Right lobe of liver (tissue), 4 donors: Measurements from ENCODE around the gene DLG1.

Experiments
- POLR2A ChIP-seq: fragments of 450-650 bp; IDR thresholded peaks from one replicate; pipeline ENCODE4 v1.6.1; 2017; ENCODE audit warnings: antibody characterized with exemption, mild to moderate bottlenecking
- TF ChIP-seq, protein P1 (sequence below), 4 donors: fragments of 200-600 bp in 3 of 4; fragments of 450-650 bp in 1 of 4; IDR thresholded peaks; one replicate each; pipeline versions ENCODE4 v1.5.1 to v1.8.0; 2016 to 2022; ENCODE audit warnings: antibody characterized with exemption in 4 of 4, mild to moderate bottlenecking in 2 of 4
- donor health status: DM: no; HTN: no; CAD: no.
- donor health status: DM: no; HTN: no; CAD: no.
- donor health status: DM: no; HTN: yes; CAD: no.

DNA sequence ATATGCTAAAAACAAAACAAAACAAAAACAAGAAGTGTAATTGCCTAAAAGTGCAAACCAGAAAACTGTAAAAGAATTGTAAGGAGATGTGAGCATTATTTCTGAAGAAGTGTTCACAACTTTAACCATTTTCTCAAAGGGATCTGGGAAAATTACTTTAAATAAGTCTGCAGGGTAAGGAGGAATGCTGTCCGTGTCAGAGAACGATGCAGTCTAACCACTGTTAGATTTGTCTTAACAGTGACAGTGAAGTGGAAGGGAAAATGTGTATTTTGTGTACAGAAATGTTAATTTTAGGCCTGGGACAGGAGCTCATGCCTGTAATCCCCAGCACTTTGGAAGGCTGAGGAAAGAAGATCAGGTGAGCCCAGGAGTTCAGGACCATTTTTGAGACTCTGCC, 95.7 kb downstream of the DLG1 start:
- TF ChIP-seq, protein P1, sequence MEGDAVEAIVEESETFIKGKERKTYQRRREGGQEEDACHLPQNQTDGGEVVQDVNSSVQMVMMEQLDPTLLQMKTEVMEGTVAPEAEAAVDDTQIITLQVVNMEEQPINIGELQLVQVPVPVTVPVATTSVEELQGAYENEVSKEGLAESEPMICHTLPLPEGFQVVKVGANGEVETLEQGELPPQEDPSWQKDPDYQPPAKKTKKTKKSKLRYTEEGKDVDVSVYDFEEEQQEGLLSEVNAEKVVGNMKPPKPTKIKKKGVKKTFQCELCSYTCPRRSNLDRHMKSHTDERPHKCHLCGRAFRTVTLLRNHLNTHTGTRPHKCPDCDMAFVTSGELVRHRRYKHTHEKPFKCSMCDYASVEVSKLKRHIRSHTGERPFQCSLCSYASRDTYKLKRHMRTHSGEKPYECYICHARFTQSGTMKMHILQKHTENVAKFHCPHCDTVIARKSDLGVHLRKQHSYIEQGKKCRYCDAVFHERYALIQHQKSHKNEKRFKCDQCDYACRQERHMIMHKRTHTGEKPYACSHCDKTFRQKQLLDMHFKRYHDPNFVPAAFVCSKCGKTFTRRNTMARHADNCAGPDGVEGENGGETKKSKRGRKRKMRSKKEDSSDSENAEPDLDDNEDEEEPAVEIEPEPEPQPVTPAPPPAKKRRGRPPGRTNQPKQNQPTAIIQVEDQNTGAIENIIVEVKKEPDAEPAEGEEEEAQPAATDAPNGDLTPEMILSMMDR (IDR thresholded peaks at IDR 0.05) = no peak
- no peak for TF ChIP-seq POLR2A
